GM20000 (cell line): ENCODE results near the gene COL20A1.

Experiments used
- DNase-seq: peaks from one replicate; pipeline ENCODE4 v3.0.0; 2012; ENCODE audit warnings: low spot score
- CTCF ChIP-seq: IDR thresholded peaks from 2 replicates; pipeline ENCODE4 v1.5.1; 2012; ENCODE audit warnings: mild to moderate bottlenecking, control low read depth; ENCODE audit errors: extremely low read depth, missing control alignments

COL20A1 gene

GRCh38 chr20:63326314-63327230 lies 33.6 kb downstream of the COL20A1 start:
- no peak for DNase-seq

GRCh38 chr20:63327231-63327745 lies 34.3 kb downstream of the COL20A1 start:
- no peak for DNase-seq
- TF ChIP-seq CTCF = no peak

More at GRCh38 chr20:63326314-63327230, 33.6 kb downstream of the COL20A1 start:
- no peak for TF ChIP-seq CTCF

- no peak for DNase-seq
- TF ChIP-seq CTCF = no peak
These were observed 35.2 kb downstream of the COL20A1 start for GRCh38 chr20:63328026-63328700.

GRCh38 chr20:63328718-63329275 lies 35.8 kb downstream of the COL20A1 start:
- no peak for TF ChIP-seq CTCF

GRCh38 chr20:63329331-63330083 lies 36.5 kb downstream of the COL20A1 start:
- TF ChIP-seq CTCF = no peak
- DNase-seq = no peak

More at GRCh38 chr20:63328718-63329275, 35.8 kb downstream of the COL20A1 start:
- no peak for DNase-seq

- no peak for DNase-seq
- TF ChIP-seq CTCF = no peak
These were observed 37.2 kb downstream of the COL20A1 start for GRCh38 chr20:63330084-63330760.
